GM19463 (cell line): ENCODE results near the gene GJA5.
"Not testable (repeated sequence)": the region's sequence is repeated elsewhere in the genome, so short reads cannot be mapped to it uniquely, and the experiment has no call there.

Experiments used
- ATAC-seq: cut with Tn5 transposase; IDR thresholded peaks from one replicate; pipeline ENCODE4 v1.9.1; 2021; ENCODE audit warnings: mild to moderate bottlenecking, moderate library complexity; ENCODE audit not compliant: unreplicated experiment

Gene GJA5

DNA sequence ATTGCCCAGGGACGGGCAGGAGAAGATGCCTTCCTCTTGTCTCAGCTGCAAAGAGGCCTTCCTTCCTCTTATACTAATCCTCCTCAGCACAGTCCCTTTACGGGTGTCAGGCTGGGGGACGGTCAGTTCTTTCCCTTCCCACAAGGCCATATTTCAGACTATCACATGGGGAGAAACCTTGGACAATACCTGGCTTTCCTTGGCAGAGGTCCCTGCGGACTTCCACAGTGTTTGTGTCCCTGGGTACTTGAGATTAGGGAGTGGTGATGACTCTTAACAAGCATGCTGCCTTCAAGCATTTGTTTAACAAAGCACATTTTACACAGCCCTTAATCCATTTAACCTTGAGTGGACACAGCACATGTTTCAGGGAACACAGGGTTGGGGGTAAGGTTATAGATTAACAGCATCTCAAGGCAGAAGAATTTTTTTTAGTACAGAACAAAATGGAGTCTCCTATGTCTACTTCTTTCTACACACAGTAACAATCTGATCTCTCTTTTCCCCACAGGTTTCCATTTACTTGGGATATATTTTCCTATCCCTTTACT, 26.0 kb downstream of the GJA5 start:
- not testable (repeated sequence) for ATAC-seq

DNA sequence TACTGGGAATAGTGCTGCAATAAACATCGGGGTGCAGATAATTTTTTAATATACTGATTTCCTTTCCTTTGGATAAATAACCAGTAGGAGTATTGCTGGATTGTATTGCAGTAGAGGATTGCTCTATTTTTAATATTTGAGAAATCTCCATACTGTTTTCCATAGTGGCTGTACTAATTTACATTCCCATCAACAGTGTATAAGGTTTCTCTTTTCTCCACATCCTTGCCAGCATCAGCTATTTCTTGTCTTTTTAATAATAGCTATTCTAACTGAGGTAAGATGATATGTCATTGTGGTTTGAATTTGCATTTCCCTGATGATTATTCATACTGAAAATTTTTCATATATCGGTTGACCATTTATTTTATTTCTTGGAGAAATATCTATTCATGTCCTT, 31.1 kb downstream of the GJA5 start:
- ATAC-seq, result no peak

DNA sequence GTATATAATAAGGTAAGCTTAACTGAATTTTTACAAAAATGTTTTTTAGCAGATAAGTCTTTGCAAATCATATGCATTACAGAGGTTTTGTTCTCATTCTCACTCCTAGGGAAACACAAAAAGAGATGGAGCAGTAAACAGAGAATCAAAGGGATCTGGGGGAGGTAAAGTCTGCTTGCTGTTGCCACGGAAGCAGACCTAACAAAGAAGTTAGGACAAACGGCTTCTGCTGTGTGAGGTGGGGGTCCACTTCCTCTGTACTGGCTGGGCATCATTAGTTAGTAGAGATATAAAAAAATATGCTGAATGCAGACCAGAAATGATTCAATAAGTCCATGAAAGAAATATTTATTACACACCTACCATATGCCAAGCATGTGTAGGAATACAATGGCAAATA, 34.2 kb downstream of the GJA5 start:
- ATAC-seq, result no peak

DNA sequence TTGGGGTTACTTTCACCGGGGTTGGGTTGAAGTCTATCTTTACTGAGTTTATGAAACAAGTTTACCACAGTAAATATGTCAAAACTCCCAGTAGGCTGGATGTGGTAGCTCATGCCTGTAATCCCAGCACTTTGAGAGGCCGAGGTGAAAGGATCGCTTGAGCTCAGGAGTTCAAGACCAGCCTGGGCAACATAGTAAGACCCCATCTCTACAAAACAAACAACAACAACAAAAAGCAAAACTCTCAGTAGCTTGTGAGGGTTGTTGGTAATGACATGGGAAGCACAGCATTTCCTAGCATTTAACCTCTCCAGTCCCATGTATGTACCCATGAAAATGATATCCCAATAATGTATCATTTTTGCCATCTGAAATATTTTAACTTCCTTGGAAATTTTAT, 34.7 kb downstream of the GJA5 start:
- no peak for ATAC-seq

DNA sequence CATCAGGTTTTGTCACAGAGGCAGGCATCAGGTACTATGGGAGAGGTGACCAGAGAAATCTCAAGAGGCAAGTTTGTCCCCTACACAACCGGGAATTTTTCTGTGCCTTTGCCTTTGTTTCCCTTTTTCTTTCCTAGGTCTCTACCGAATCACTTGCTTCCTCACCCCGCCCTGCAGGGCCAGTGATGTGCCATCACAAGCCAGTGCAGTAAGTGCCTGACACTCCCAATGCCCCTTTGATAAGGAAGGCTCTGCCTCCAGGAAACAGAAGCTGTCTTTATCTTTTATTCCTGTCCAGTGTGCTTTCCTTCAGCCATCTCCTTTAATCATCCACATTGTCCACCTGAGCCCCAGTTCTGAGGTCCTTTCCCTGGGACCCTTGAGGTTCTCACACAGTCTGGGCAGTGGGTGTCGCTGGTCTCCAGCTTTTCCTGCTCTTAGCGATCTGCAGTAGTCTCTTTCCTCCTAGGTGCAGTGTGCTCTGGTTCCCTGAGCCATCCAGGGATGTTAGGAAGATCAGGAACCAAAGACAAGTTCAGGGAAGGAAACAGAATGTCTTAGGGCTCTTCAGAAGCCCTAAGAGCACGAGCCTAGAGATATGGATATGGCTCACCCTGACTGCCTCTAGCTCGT, 36.6 kb downstream of the GJA5 start:
- ATAC-seq, result no peak

DNA sequence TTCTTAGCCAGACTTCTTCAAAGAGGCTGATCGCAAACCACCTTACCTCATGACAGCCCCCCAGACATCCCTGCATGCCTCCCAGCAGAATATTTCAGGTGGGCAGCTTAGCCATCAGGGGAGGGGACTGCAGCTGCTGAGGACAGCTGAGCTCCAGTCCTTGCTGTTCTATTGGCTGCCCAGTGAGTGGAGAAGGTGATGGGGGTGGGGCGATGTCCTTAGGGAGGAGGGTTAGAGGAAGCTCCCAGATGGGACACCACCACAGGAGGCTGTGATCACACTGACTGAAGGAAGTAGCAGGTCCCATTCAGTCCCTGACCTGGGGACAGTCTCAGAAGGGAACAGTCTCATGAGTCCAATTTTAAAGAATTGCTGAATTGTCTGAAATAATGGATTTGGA, 38.3 kb downstream of the GJA5 start:
- no peak for ATAC-seq

DNA sequence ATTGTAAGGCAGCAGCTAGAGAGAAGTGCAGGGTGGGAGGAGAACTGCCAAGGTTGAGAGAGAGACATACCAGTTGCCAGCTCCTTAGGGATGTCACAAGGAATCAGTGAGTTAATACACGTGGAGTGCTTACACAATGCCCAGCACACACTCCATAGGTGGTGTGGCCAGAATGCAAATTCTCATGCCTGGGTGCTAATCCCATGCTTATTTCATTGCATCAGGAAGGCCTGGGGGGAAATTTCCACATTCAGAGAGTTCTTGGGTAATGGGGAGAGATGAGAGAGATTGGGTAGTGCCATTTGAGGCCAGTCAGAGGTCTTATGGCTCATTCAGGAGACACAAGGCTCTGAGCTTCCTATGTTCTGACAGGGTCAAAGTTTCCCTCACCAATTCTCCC, 38.7 kb downstream of the GJA5 start:
- ATAC-seq, result no peak

DNA sequence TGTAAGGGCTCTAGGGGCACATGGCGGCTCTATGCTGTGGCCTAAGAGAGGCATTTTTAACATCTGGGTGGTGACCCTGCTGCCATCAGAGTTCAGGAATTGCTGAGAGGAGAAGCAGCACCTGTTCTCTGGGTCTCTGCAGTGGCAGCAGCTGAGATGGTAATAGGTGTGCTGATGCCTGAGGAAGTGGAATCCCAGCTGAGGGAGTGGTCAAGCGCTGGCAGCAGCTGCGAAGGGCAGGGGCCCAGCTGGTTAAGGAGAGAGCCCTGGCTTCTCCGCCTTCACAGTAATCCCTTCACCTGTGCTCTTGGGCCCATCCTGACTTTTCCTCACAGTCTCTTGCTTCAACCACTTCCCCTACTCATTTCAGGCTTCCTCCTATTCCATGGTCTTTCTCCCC, 39.8 kb downstream of the GJA5 start:
- no peak for ATAC-seq

DNA sequence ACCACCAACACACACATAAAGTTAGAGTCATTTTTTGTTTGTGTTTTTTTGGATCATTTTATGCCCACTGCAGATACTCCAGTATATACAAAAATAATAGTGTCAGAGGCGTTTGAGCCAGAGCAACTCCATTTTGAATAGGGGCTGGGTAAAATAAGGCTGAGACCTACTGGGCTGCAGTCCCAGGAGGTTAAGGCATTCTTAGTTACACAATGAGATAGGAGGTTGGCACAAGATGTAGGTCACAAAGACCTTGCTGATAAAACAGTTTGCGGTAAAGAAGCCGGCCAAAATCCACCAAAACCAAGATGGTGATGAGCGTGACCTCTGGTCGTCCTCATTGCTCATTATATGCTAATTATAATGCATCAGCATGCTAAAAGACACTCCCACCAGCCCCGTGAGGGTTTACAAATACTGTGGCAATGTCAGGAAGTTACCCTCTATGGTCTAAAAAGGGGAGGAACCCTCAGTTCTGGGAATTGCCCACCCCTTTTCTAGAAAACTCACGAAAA, 40.6 kb downstream of the GJA5 start:
- ATAC-seq, result no peak

DNA sequence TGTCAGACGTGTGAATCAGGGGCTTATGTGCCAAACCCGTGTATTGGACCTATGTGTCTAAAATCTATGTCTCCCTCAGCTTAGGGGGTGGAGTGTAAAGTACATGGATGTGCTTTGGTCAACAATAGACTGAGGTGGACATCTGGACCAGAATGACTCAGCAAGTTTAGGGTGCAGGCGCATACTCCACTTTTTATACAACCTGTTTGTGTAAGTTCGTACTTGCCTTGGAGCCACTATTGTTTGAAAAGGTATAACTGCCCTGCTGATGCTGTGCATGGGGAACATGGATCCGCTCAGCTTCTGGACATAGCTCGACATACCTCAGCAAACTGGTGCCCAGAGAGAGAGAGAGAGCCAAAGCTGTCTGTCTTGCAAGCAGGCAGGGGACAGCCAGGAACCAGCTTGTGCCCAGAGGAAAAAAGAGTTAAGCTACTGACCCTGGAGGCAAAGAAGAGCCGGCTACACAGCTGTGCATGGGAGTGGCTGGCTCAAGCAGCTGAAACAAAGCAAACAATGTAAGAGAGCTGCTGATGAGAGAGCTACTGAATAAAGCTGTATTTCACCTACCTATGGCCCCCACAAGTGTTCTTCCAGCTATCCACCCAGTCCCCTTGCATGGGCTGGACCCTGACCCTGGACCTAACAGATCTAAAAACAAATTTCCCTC, 41.2 kb downstream of the GJA5 start:
- no peak for ATAC-seq

DNA sequence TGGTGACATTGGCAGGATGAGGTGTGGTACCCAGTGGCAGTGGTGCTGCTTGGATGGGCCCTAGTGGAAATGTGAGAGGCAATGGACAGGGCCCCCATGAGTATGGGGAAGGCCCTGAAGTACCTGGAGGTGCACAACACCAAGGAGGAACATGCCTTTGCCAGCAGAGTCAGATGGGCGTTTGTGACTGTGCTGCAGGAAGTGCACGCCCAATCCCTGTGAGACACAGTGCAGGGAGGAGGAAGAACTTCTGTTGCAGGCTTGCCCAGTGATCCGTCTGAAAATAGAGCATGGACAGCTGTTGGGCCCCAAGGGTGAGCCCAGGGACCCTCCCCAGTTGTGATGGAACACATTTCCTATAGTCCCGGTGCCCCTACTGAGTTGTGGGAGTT, 42.7 kb downstream of the GJA5 start:
- no peak for ATAC-seq

DNA sequence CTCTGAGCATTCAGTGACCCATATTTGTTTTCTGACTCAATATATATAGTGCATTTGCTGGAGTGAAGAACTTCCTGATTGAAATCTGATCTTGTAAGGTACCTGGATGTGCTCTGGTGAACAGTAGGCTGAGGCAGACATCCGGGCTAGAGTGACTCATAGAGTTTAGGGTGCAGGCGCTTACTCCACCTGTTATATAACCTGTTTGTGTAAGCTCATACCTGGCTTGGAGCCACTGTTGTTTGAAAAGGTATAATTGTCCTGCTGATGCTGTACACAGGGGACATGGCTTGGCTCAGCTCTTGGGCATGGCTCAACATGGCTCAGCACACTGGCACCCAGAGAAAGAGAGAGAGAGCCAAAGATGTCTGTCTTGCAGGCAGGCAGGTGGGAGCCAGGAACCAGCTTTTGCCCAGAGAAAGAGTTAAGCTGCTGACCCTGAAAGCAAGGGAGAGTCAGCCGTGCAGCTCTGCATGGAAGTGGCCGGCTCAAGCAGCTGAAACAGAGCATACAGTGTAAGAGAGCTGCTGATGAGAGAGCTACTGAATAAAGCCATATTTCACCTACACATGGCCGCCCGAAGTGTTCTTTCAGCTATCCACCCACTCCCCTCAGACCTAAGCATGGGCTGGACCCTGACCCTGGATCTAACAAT, 43.2 kb downstream of the GJA5 start:
- no peak for ATAC-seq

DNA sequence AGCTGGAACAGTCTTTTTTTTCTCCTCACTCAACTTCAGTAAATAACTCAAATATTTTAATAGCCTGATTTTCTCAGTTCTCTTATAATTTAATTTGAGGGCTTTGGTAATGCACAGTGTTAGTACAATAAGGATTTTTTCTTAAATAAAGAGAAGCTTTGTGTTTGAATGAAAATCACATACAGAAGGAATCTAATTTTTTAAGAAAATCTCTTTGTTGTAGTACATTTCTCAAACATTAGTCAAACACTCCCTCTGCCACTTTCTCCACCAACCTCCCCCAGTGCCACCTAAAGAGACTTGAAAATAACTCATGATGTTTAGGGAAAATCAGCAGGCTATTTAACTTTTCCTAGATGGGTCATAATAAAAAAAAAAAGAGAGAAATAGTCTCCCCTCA, 47.8 kb downstream of the GJA5 start:
- no peak for ATAC-seq
